Stomach (tissue), 4 donors: ENCODE data around the gene PPP3CA.

ENCODE experiments used
- EP300 ChIP-seq: sonication (generic); formaldehyde crosslinking; IDR thresholded peaks from one replicate; pipeline ENCODE4 v1.6.1; 2017; ENCODE audit warnings: antibody characterized with exemption
- POLR2A ChIP-seq, 4 donors: fragments of 450-650 bp; IDR thresholded peaks; one replicate each; pipeline ENCODE4 v1.6.1; 2016; ENCODE audit warnings: antibody characterized with exemption in 4 of 4, control low read depth in 2 of 4, mild to moderate bottlenecking in 1 of 4, moderate library complexity in 1 of 4
- POLR2AphosphoS5 ChIP-seq, 3 donors: sonication (generic); formaldehyde crosslinking; IDR thresholded peaks; one replicate each; pipeline ENCODE4 v1.6.1; 2016; ENCODE audit warnings: antibody characterized with exemption in 3 of 3
- TF ChIP-seq, protein P1 (sequence below), 7 experiments: fragments of 450-650 bp in 4 of 7; fragments of 200-600 bp in 3 of 7; sonication (generic) in 3 of 7; IDR thresholded peaks; one replicate each; pipeline ENCODE4 v1.5.1; 2016 to 2019; ENCODE audit warnings: antibody characterized with exemption in 7 of 7, control low read depth in 2 of 7, mild to moderate bottlenecking in 1 of 7

- TF ChIP-seq, protein P1, sequence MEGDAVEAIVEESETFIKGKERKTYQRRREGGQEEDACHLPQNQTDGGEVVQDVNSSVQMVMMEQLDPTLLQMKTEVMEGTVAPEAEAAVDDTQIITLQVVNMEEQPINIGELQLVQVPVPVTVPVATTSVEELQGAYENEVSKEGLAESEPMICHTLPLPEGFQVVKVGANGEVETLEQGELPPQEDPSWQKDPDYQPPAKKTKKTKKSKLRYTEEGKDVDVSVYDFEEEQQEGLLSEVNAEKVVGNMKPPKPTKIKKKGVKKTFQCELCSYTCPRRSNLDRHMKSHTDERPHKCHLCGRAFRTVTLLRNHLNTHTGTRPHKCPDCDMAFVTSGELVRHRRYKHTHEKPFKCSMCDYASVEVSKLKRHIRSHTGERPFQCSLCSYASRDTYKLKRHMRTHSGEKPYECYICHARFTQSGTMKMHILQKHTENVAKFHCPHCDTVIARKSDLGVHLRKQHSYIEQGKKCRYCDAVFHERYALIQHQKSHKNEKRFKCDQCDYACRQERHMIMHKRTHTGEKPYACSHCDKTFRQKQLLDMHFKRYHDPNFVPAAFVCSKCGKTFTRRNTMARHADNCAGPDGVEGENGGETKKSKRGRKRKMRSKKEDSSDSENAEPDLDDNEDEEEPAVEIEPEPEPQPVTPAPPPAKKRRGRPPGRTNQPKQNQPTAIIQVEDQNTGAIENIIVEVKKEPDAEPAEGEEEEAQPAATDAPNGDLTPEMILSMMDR (IDR thresholded peaks at IDR 0.05) = no peak
- TF ChIP-seq EP300 = no peak
- no peak for TF ChIP-seq POLR2A (IDR thresholded peaks at IDR 0.05)
- no peak for TF ChIP-seq POLR2AphosphoS5 (IDR thresholded peaks at IDR 0.05)
These were observed 104.9 kb downstream of the PPP3CA start for GRCh38 chr4:101242441-101242840.
